IMR-90 (cell line): Measurements from ENCODE around the gene PTGES. TPM values are rescaled to one million over a fixed set of nuclear protein-coding genes. Genes with fewer than 3 reads are reported as not detected.

Source experiments
- ATAC-seq: fragments of 200-7000 bp; cut with Tn5 transposase; 2 replicates; pipeline ENCODE4 v1.9.1; 2020; ENCODE audit warnings: low read depth, mild to moderate bottlenecking, moderate library complexity
- BruUV-seq: library from RNA; stranded (reverse); fragments of 400-500 nt; replicated peaks from 2 replicates; lab custom pipeline; 2021; lab: Mats Ljungman, UMichigan
- CTCF ChIA-PET: fragments of 300-600 bp; formaldehyde crosslinking; extraction: SDS; loops from one replicate; lab custom pipeline; 2021; ENCODE audit warnings: antibody characterized with exemption; lab: Yijun Ruan, JAX
- POLR2A ChIA-PET: fragments of 300-600 bp; sonication (Branson Sonifier 250); formaldehyde crosslinking; loops from one replicate; lab custom pipeline; 2022; ENCODE audit warnings: antibody characterized with exemption; ENCODE audit not compliant: unreplicated experiment; lab: Charles Lee
- DNase-seq: peaks from one replicate; pipeline ENCODE4 v3.0.0; 2013
- H2AFZ ChIP-seq: replicated peaks from 2 replicates; pipeline ENCODE3; 2013; ENCODE audit warnings: low read length, mild to moderate bottlenecking; ENCODE audit not compliant: poor library complexity
- H2AK5ac ChIP-seq: 2 replicates; pipeline ENCODE4 v1.6.1; 2013; ENCODE audit warnings: low read depth, low read length, inconsistent platforms
- H2AK9ac ChIP-seq: replicated peaks from 2 replicates; pipeline ENCODE3; 2013; ENCODE audit warnings: mild to moderate bottlenecking, low read depth, low read length, moderate library complexity; ENCODE audit not compliant: poor library complexity
- H2BK120ac ChIP-seq: 2 replicates; pipeline ENCODE4 v1.6.1; 2013; ENCODE audit warnings: low read depth, low read length, inconsistent platforms
- H2BK15ac ChIP-seq: 3 replicates; pipeline ENCODE4 v1.6.1; 2013; ENCODE audit warnings: low read depth, low read length, inconsistent platforms
- H2BK20ac ChIP-seq: 2 replicates; pipeline ENCODE4 v1.6.1; 2013; ENCODE audit warnings: low read depth, mild to moderate bottlenecking, inconsistent platforms, low read length, moderate library complexity
- H2BK5ac ChIP-seq: 2 replicates; pipeline ENCODE4 v1.6.1; 2013; ENCODE audit warnings: mild to moderate bottlenecking, low read depth, low read length, inconsistent platforms; ENCODE audit not compliant: poor library complexity, severe bottlenecking
- H3K14ac ChIP-seq: replicated peaks from 2 replicates; pipeline ENCODE4 v1.6.1; 2013; ENCODE audit warnings: low read depth, low read length, inconsistent platforms
- H3K18ac ChIP-seq: 2 replicates; pipeline ENCODE4 v1.6.1; 2013; ENCODE audit warnings: low read depth, low read length, control low read depth
- H3K23ac ChIP-seq: 2 replicates; pipeline ENCODE4 v1.6.1; 2013; ENCODE audit warnings: low read depth, low read length, inconsistent platforms
- H3K27ac ChIP-seq: 2 replicates; pipeline ENCODE4 v1.5.1; 2013; ENCODE audit warnings: mild to moderate bottlenecking, control low read depth, low read length; ENCODE audit not compliant: insufficient read depth
- H3K27me3 ChIP-seq: 2 replicates; pipeline ENCODE4 v1.6.1; 2013; ENCODE audit warnings: low read length; ENCODE audit not compliant: control insufficient read depth, insufficient read depth
- H3K36me3 ChIP-seq: 2 replicates; pipeline ENCODE4 v1.6.1; 2013; ENCODE audit warnings: low read length, mixed read lengths; ENCODE audit not compliant: control insufficient read depth, insufficient read depth
- H3K4ac ChIP-seq: 2 replicates; pipeline ENCODE4 v1.6.1; 2013; ENCODE audit warnings: low read depth, low read length, inconsistent platforms
- H3K4me1 ChIP-seq: 2 replicates; pipeline ENCODE4 v1.6.1; 2013; ENCODE audit warnings: low read length, mixed read lengths; ENCODE audit not compliant: control insufficient read depth, insufficient read depth
- H3K4me2 ChIP-seq: 2 replicates; pipeline ENCODE4 v1.6.1; 2013; ENCODE audit warnings: low read depth, mild to moderate bottlenecking, control low read depth, low read length, moderate library complexity
- H3K4me3 ChIP-seq: 2 replicates; pipeline ENCODE4 v1.5.1; 2013; ENCODE audit warnings: low read depth, mild to moderate bottlenecking, control low read depth, low read length, moderate library complexity; ENCODE audit not compliant: insufficient read depth
- H3K56ac ChIP-seq: 2 replicates; pipeline ENCODE4 v1.6.1; 2013; ENCODE audit warnings: low read length, inconsistent platforms; ENCODE audit not compliant: insufficient read depth; ENCODE audit errors: extremely low read depth
- H3K79me1 ChIP-seq, 2 experiments: 2 replicates each; pipeline ENCODE4 v1.6.1; 2013; ENCODE audit warnings: low read length in 2 of 2, inconsistent platforms in 1 of 2, low read depth in 1 of 2
- H3K9ac ChIP-seq: 2 replicates; pipeline ENCODE4 v1.6.1; 2013; ENCODE audit warnings: low read depth, low read length, control low read depth
- H3K9me1 ChIP-seq: 2 replicates; pipeline ENCODE4 v1.6.1; 2013; ENCODE audit warnings: low read length, inconsistent platforms; ENCODE audit not compliant: insufficient read depth
- H3K9me3 ChIP-seq: 2 replicates; pipeline ENCODE4 v1.6.1; 2013; ENCODE audit warnings: low read length; ENCODE audit not compliant: control insufficient read depth, insufficient read depth
- H4K20me1 ChIP-seq: 2 replicates; pipeline ENCODE4 v1.6.1; 2013; ENCODE audit warnings: low read length, inconsistent platforms; ENCODE audit not compliant: insufficient read depth
- H4K5ac ChIP-seq: 2 replicates; pipeline ENCODE4 v1.6.1; 2013; ENCODE audit warnings: mild to moderate bottlenecking, low read depth, low read length, control low read depth
- H4K8ac ChIP-seq, 2 experiments: 2 replicates each; pipeline ENCODE4 v1.6.1; 2013; ENCODE audit warnings: low read depth in 2 of 2, low read length in 2 of 2, control low read depth in 1 of 2, inconsistent platforms in 1 of 2
- H4K91ac ChIP-seq: 2 replicates; pipeline ENCODE4 v1.6.1; 2013; ENCODE audit warnings: low read depth, low read length, inconsistent platforms; ENCODE audit not compliant: insufficient read depth
- BHLHE40 ChIP-seq: fragments of 150-350 bp; IDR thresholded peaks from 2 replicates; pipeline ENCODE4 v1.6.1; 2016; ENCODE audit warnings: mild to moderate bottlenecking, low read depth, low read length
- CEBPB ChIP-seq: IDR thresholded peaks from 2 replicates; pipeline ENCODE4 v1.6.1; 2012; ENCODE audit warnings: low read depth, low read length, improper control_type of control experiment
- FOS ChIP-seq: fragments of 150-350 bp; IDR thresholded peaks from 2 replicates; pipeline ENCODE4 v1.6.1; 2016; ENCODE audit warnings: low read depth, low read length
- MAFK ChIP-seq: IDR thresholded peaks from 2 replicates; pipeline ENCODE4 v1.6.1; 2012; ENCODE audit warnings: low read depth, low read length, improper control_type of control experiment
- MAZ ChIP-seq: IDR thresholded peaks from 2 replicates; pipeline ENCODE4 v1.6.1; 2012; ENCODE audit warnings: low read depth, mild to moderate bottlenecking, low read length, improper control_type of control experiment, moderate library complexity, borderline replicate concordance
- MXI1 ChIP-seq: IDR thresholded peaks from 2 replicates; pipeline ENCODE4 v1.6.1; 2012; ENCODE audit warnings: low read depth, mild to moderate bottlenecking, low read length, moderate library complexity, borderline replicate concordance
- NFE2L2 ChIP-seq: fragments of 150-350 bp; IDR thresholded peaks from 2 replicates; pipeline ENCODE4 v1.6.1; 2016; ENCODE audit warnings: low read depth, mild to moderate bottlenecking, low read length
- POLR2A ChIP-seq: IDR thresholded peaks from 2 replicates; pipeline ENCODE4 v1.6.1; 2012; ENCODE audit warnings: mild to moderate bottlenecking, low read depth, low read length
- RAD21 ChIP-seq: IDR thresholded peaks from 2 replicates; pipeline ENCODE4 v1.6.1; 2012; ENCODE audit warnings: low read length, improper control_type of control experiment
- SMC3 ChIP-seq: fragments of 150-350 bp; IDR thresholded peaks from 2 replicates; pipeline ENCODE4 v1.6.1; 2016; ENCODE audit warnings: low read depth, mild to moderate bottlenecking, antibody characterized with exemption, low read length, moderate library complexity
- WGBS, 2 experiments: methylation state at CpG; one replicate each; pipeline versions ENCODE4 v1.1.5 to v1.1.7; 2013; ENCODE audit warnings: missing lambda C conversion rate in 2 of 2; ENCODE audit not compliant: insufficient read length in 1 of 2; ENCODE audit errors: extremely low coverage in 2 of 2; 5-methylcytosine and 5-hydroxymethylcytosine counted together
- dilution Hi-C: fragments of 300-500 bp; cut with HindIII; formaldehyde crosslinking; loops from one replicate; pipeline ENCODE4 v1.14.3; 2018; ENCODE audit warnings: low sequenced_read_pairs; ENCODE audit not compliant: unreplicated experiment
- in situ Hi-C: fragments of 300-500 bp; cut with MboI; formaldehyde crosslinking; loops from 3 replicates; pipeline ENCODE4 v1.14.3; 2019; ENCODE audit warnings: low sequenced_read_pairs, inconsistent platforms, mixed read lengths
- intact Hi-C: fragments of 100-400 bp; cut with micrococcal nuclease; formaldehyde crosslinking; loops from 2 replicates; pipeline ENCODE4 v1.10.0; 2022
- polyA plus RNA-seq, 3 experiments: library from polyadenylated mRNA; depleted of rRNA; stranded (reverse); fragments of >200 nt; gene quantifications; 2 replicates each; pipeline ENCODE4 v1.2.3, GENCODE V29; 2012; ENCODE audit warnings: low replicate concordance in 1 of 3
- total RNA-seq: library from RNA; depleted of rRNA; stranded (reverse); fragments of >200 nt; gene quantifications from 2 replicates; pipeline ENCODE4 v1.2.3, GENCODE V29; 2012
- TF ChIP-seq, protein P1 (sequence below): fragments of 150-350 bp; IDR thresholded peaks from 2 replicates; pipeline ENCODE4 v1.6.1; 2016; ENCODE audit warnings: low read depth, mild to moderate bottlenecking, low read length, moderate library complexity, borderline replicate concordance
- TF ChIP-seq, protein P2 (sequence below): conservative IDR thresholded peaks from 2 replicates; pipeline ENCODE4 v1.5.1; 2012; ENCODE audit warnings: mild to moderate bottlenecking, low read depth, low read length, improper control_type of control experiment
- TF ChIP-seq, protein P3 (sequence below): fragments of 150-350 bp; IDR thresholded peaks from 2 replicates; pipeline ENCODE4 v1.6.1; 2017; ENCODE audit warnings: mild to moderate bottlenecking, antibody characterized with exemption, low read length, low read depth

The PTGES gene
- total and polyA plus RNA-seq, 2 of the 4 experiments (the other 2 are of a cell fraction) = 3.2 to 6.3 TPM

DNA sequence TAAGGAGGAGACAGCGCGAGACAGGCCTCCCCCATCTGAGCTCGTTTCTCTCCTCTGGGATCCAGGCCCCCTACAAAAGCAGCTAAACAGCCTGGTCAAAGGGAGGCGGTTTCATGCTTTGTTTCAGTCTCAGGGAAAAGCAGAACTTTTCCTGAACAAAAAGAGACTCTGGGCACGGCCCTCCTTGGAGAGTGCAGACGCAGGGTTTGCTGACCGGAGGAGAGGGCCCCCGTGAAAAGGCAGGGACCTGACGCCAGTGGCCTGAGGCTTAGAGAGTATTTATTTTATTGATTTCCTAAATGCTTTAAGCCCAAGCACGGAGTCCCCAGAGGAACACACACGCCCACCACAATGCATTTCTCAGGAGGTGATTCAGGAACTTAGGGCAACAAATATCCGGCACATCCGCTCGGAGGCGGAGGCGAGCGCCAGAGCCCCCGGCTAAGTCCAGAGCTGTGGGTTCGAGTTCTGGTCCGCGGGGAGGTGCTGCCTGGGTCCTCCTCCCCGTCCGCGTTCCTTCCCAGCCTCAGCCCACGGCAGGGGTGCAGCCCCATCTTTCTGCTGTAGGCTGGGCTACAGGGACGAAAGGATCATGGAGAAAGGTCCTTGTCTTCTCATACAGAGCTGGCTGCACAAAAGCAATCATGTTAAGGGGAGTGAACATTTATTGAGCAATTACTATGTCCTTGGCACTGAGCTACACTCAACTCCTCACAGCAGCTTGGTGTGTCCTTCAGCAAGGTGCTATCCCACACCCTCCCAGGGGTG, 40.0 kb downstream of the PTGES start:
- Histone ChIP-seq H3K4me2 (peak overlapping the region; percentile 44), H3K56ac (peak overlapping the region; percentile 94), H3K18ac (peak overlapping the region; percentile 93), H4K5ac (peak overlapping the region; percentile 81), H3K36me3 (no peaks in the 10 kb centered on the region; the same call in 1 of the 2 replicates), H2BK20ac (peak overlapping the region; percentile 98), H2BK5ac (peak overlapping the region; percentile 84), H4K91ac (peak overlapping the region; percentile 97), H4K8ac (peak overlapping the region; percentile 80 to 95), H3K4me3 (peak overlapping the region; percentile 3; the same call in 1 of the 2 replicates), H2AK9ac (peak overlapping the region; percentile 90), H3K4ac (peak overlapping the region; percentile 97), H3K79me1 (peaks cover 14 to 73% of the 10 kb centered on the region in 2 experiments), H3K27ac (peak overlapping the region; percentile 81), H3K9me1 (peaks cover 49% of the 10 kb centered on the region), H3K4me1 (peaks cover 52% of the 10 kb centered on the region), H3K27me3 (no peaks in the 10 kb centered on the region), H3K9me3 (no peaks in the 10 kb centered on the region), H3K14ac (peak overlapping the region; percentile 91), H2BK120ac (peak overlapping the region; percentile 98), H3K23ac (peak overlapping the region; percentile 96), H2AK5ac (peak overlapping the region; percentile 97), H2AFZ (peak overlapping the region; percentile 72), H2BK15ac (peak overlapping the region; percentile 69; the same call in 2 of the 3 replicates), H3K9ac (peak overlapping the region; percentile 70), H4K20me1 (peaks cover 5% of the 10 kb centered on the region; the same call in 1 of the 2 replicates)
- dilution Hi-C loops = no loop called here
- ChIA-PET POLR2A (interaction anchor here (0.6 to 1.3 kb wide), 3 partner anchors 15 to 87 kb away, joined by 3 to 9 read pairs (median 4); no protein-coding TSS in a partner anchor), CTCF (interaction anchor here (0.8 to 2.1 kb wide), 4 partner anchors 13 to 89 kb away, joined by 3 to 7 read pairs (median 5); no protein-coding TSS in a partner anchor)
- BruUV-seq = no TSS peak
- intact Hi-C loops = loop anchor here (1.0 to 5.0 kb wide), 2 partner anchors 46 to 71 kb away; partner anchors contain the start of genes ASB6 and PRRX2
- in situ Hi-C loops = no loop called here
- 12% methylated on average over 3 of the region's 26 CpGs; no CpG with 5 or more reads in 1 of the 2 experiments for WGBS, 2 experiments
- DNase-seq (peak; percentile 87), ATAC-seq (peak; percentile 61)
- TF ChIP-seq RAD21 = no peak
- no peak for TF ChIP-seq MAFK
- no peak for TF ChIP-seq MXI1
- peak; percentile 33; the same call in 1 of the 2 replicates for TF ChIP-seq MAZ
- peak; percentile 23; the same call in 1 of the 2 replicates for TF ChIP-seq BHLHE40
- peak; percentile 53 for TF ChIP-seq CEBPB
- TF ChIP-seq NFE2L2 = no peak
- TF ChIP-seq, protein P1, sequence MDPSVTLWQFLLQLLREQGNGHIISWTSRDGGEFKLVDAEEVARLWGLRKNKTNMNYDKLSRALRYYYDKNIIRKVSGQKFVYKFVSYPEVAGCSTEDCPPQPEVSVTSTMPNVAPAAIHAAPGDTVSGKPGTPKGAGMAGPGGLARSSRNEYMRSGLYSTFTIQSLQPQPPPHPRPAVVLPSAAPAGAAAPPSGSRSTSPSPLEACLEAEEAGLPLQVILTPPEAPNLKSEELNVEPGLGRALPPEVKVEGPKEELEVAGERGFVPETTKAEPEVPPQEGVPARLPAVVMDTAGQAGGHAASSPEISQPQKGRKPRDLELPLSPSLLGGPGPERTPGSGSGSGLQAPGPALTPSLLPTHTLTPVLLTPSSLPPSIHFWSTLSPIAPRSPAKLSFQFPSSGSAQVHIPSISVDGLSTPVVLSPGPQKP = no peak
- TF ChIP-seq, protein P2, sequence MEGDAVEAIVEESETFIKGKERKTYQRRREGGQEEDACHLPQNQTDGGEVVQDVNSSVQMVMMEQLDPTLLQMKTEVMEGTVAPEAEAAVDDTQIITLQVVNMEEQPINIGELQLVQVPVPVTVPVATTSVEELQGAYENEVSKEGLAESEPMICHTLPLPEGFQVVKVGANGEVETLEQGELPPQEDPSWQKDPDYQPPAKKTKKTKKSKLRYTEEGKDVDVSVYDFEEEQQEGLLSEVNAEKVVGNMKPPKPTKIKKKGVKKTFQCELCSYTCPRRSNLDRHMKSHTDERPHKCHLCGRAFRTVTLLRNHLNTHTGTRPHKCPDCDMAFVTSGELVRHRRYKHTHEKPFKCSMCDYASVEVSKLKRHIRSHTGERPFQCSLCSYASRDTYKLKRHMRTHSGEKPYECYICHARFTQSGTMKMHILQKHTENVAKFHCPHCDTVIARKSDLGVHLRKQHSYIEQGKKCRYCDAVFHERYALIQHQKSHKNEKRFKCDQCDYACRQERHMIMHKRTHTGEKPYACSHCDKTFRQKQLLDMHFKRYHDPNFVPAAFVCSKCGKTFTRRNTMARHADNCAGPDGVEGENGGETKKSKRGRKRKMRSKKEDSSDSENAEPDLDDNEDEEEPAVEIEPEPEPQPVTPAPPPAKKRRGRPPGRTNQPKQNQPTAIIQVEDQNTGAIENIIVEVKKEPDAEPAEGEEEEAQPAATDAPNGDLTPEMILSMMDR = peak; percentile 21; the same call in 1 of the 2 replicates
- no peak for TF ChIP-seq POLR2A
- peak; percentile 19; the same call in 1 of the 2 replicates for TF ChIP-seq FOS
- TF ChIP-seq, protein P3, sequence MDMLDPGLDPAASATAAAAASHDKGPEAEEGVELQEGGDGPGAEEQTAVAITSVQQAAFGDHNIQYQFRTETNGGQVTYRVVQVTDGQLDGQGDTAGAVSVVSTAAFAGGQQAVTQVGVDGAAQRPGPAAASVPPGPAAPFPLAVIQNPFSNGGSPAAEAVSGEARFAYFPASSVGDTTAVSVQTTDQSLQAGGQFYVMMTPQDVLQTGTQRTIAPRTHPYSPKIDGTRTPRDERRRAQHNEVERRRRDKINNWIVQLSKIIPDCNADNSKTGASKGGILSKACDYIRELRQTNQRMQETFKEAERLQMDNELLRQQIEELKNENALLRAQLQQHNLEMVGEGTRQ = no peak
- no peak for TF ChIP-seq SMC3
